Activated B cell treated with CpG ODN at 0.5 μM for 24 hours (primary cell): Measurements from ENCODE around the gene ARPC4. TPM values are rescaled to one million over a fixed set of nuclear protein-coding genes. Genes with fewer than 3 reads are reported as not detected.

ENCODE experiments used
- ATAC-seq: fragments of 200-7000 bp; cut with Tn5 transposase; one replicate; pipeline ENCODE4 v1.10.0; 2021; ENCODE audit warnings: low read depth, mild to moderate bottlenecking, moderate library complexity
- CTCF ChIA-PET: fragments of 350-600 bp; sonication (Branson Sonifier 250); formaldehyde crosslinking; loops from one replicate; lab custom pipeline; 2021; ENCODE audit warnings: antibody characterized with exemption; lab: Charles Lee
- POLR2A ChIA-PET: fragments of 350-600 bp; sonication (Branson Sonifier 250); formaldehyde crosslinking; loops from one replicate; lab custom pipeline; 2021; ENCODE audit warnings: antibody characterized with exemption; lab: Charles Lee
- DNase-seq: peaks from one replicate; pipeline ENCODE4 v3.0.0; 2022
- H3K27ac Mint-ChIP-seq: one replicate; pipeline ENCODE4 v1.8.0; 2020; ENCODE audit warnings: mixed read lengths
- H3K27me3 Mint-ChIP-seq: one replicate; pipeline ENCODE4 v1.8.0; 2021; ENCODE audit warnings: mixed read lengths
- H3K36me3 Mint-ChIP-seq: one replicate; pipeline ENCODE4 v1.8.0; 2021; ENCODE audit warnings: low read depth, mixed read lengths
- H3K4me1 Mint-ChIP-seq: one replicate; pipeline ENCODE4 v1.8.0; 2021; ENCODE audit warnings: mixed read lengths
- H3K4me3 Mint-ChIP-seq: one replicate; pipeline ENCODE4 v1.8.0; 2020; ENCODE audit warnings: mild to moderate bottlenecking, mixed read lengths
- H3K9me3 Mint-ChIP-seq: one replicate; pipeline ENCODE4 v1.8.0; 2020; ENCODE audit warnings: mixed read lengths
- intact Hi-C: fragments of 100-400 bp; cut with micrococcal nuclease; formaldehyde crosslinking; loops from one replicate; pipeline ENCODE4 v1.15.1; 2024
- total RNA-seq: library from RNA; stranded (reverse); gene quantifications from 2 replicates; pipeline ENCODE4 v1.2.3, GENCODE V29; 2022
- TF ChIP-seq, protein P1 (sequence below): fragments of 200-600 bp; IDR thresholded peaks from one replicate; pipeline ENCODE4 v1.8.0; 2022; ENCODE audit warnings: antibody characterized with exemption, mild to moderate bottlenecking

The ARPC4 gene
- total RNA-seq, 1 donor from 2014 or later = 315 TPM

DNA sequence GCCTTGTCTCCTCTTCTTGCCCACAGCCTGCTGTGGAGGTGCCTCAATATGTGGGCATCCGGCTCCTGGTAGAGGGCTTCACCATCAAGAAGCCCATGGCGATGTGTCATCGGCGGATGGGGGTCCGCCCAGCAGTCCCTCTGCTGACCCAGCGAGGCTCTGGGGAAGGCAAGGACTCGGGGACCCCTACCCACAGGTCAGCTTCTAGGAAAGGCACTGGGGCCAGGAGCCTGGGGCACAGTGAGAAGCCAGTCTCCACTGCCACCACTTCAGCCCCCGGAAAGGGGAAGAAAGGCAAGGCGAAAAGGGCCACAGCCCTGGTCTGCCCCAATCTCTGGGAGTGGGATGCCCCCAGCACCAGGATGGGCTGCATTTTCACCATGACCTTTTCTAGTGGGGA is 40.2 kb downstream of the ARPC4 start:
- no peaks in the 10 kb centered on the region for H3K4me1 Mint-ChIP-seq
- intact Hi-C loops = no loop called here
- CTCF ChIA-PET = no interaction called here
- no peak overlapping the region for H3K27ac Mint-ChIP-seq
- ATAC-seq = no peak
- no peak overlapping the region for H3K4me3 Mint-ChIP-seq
- H3K27me3 Mint-ChIP-seq = no peaks in the 10 kb centered on the region
- peaks cover 56% of the 10 kb centered on the region for H3K36me3 Mint-ChIP-seq
- H3K9me3 Mint-ChIP-seq = no peaks in the 10 kb centered on the region
- TF ChIP-seq, protein P1, sequence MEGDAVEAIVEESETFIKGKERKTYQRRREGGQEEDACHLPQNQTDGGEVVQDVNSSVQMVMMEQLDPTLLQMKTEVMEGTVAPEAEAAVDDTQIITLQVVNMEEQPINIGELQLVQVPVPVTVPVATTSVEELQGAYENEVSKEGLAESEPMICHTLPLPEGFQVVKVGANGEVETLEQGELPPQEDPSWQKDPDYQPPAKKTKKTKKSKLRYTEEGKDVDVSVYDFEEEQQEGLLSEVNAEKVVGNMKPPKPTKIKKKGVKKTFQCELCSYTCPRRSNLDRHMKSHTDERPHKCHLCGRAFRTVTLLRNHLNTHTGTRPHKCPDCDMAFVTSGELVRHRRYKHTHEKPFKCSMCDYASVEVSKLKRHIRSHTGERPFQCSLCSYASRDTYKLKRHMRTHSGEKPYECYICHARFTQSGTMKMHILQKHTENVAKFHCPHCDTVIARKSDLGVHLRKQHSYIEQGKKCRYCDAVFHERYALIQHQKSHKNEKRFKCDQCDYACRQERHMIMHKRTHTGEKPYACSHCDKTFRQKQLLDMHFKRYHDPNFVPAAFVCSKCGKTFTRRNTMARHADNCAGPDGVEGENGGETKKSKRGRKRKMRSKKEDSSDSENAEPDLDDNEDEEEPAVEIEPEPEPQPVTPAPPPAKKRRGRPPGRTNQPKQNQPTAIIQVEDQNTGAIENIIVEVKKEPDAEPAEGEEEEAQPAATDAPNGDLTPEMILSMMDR = no peak
- DNase-seq = no peak
- POLR2A ChIA-PET = no interaction called here

DNA sequence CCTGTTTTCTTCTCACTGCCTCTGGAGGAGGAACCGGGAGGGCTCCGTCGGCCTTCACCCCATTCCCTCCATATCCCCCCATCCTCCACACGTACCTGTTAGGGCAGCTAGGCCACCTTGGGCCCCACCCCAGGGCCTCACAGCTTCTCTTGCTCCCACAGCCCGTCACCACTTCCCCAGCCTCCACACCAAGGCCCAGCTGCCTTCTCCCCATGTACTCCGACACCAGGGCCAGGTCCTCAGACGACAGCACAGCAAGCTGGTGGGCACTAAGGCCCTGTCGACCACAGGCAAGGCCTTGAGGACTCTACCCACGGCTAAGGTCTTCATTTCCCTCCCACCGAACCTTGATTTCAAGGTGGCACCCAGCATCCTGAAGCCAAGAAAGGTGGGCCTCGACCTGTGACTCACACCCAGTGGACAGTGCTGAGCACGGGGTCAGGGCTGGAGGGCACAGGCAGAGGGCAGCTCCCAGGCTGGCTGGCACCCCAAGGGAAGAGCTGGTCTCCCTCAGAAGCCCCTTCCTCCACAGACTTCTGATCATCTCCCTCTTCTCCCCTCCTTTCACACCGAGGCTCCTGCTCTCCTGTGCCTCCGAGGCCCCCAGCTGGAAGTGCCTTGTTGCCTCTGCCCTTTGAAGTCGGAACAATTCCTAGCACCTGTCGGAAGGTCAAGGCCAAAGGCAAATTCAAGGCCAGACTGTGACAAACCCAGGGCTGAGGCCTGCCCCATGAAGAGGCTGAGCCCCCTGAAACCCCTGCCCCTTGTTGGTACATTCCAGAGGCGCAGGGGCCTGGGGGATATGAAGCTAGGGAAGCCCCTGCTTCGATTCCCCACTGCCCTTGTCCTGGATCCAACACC is 41.9 kb downstream of the ARPC4 start:
- DNase-seq (no peak), ATAC-seq (no peak)
- POLR2A ChIA-PET = interaction anchor here (1.1 kb wide), 1 partner anchor 50 kb away, joined by 4 read pairs; no protein-coding TSS in a partner anchor
- intact Hi-C loops = no loop called here
- H3K4me3 Mint-ChIP-seq = no peak overlapping the region
- TF ChIP-seq, protein P1 = no peak
- H3K4me1 Mint-ChIP-seq = no peaks in the 10 kb centered on the region
- CTCF ChIA-PET = no interaction called here
- H3K36me3 Mint-ChIP-seq = peaks cover 61% of the 10 kb centered on the region
- H3K9me3 Mint-ChIP-seq = no peaks in the 10 kb centered on the region
- no peak overlapping the region for H3K27ac Mint-ChIP-seq
- H3K27me3 Mint-ChIP-seq = no peaks in the 10 kb centered on the region

GRCh38 chr3:9837701-9838582 is 45.1 kb downstream of the ARPC4 start:
- intact Hi-C loops = no loop called here
- no peak for ATAC-seq
- H3K27ac Mint-ChIP-seq = no peak overlapping the region

DNA sequence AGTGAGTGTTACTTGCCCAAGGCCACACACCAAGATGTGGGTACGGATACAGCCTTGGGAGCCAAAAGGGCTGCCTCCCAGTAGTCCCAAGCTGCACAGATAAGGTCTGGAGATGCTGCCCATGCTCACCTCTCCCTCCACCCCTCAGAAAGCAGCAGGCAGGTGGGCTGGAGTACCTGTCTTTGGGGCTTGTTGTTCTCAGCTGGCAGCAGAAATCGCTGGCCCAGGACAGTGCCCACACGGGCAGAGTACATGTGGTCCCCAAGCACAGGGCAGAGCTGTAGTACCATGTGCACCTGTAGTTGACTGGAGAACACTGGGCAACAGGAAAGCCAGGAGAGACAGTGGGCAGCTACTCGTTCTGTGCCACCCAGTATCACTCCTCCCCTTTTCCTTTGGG is 46.0 kb downstream of the ARPC4 start:
- H3K27ac Mint-ChIP-seq = no peak overlapping the region

More at GRCh38 chr3:9837701-9838582, 45.1 kb downstream of the ARPC4 start:
- H3K4me3 Mint-ChIP-seq = no peak overlapping the region
- no peaks in the 10 kb centered on the region for H3K27me3 Mint-ChIP-seq
- no peak for DNase-seq
- POLR2A ChIA-PET = interaction anchor here (0.6 kb wide), 2 partner anchors 23 to 43 kb away, joined by 3 to 4 read pairs; no protein-coding TSS in a partner anchor
- CTCF ChIA-PET = no interaction called here
- no peaks in the 10 kb centered on the region for H3K9me3 Mint-ChIP-seq
- H3K4me1 Mint-ChIP-seq = peaks cover 10% of the 10 kb centered on the region
- TF ChIP-seq, protein P1 = no peak
- H3K36me3 Mint-ChIP-seq = peaks cover 71% of the 10 kb centered on the region

More for the DNA sequence above, 46.0 kb downstream of the ARPC4 start:
- peaks cover 70% of the 10 kb centered on the region for H3K36me3 Mint-ChIP-seq
- H3K4me3 Mint-ChIP-seq = no peak overlapping the region
- peaks cover 13% of the 10 kb centered on the region for H3K4me1 Mint-ChIP-seq
- DNase-seq (no peak), ATAC-seq (no peak)
- H3K9me3 Mint-ChIP-seq = no peaks in the 10 kb centered on the region
- POLR2A ChIA-PET = no interaction called here
- CTCF ChIA-PET = no interaction called here
- TF ChIP-seq, protein P1 = no peak
- H3K27me3 Mint-ChIP-seq = no peaks in the 10 kb centered on the region
- intact Hi-C loops = no loop called here
